WI38 (cell line): ENCODE measurements around the gene TUBB3.
"Not testable (repeated sequence)": the region's sequence is repeated elsewhere in the genome, so short reads cannot be mapped to it uniquely, and the experiment has no call there.

Experiments
- H3K4me3 ChIP-seq: 2 replicates; pipeline ENCODE4 v1.5.1; 2011; ENCODE audit warnings: low read depth, mild to moderate bottlenecking, control low read depth, low read length
- TF ChIP-seq, protein P1 (sequence below): IDR thresholded peaks from 2 replicates; pipeline ENCODE4 v1.5.1; 2012; ENCODE audit warnings: low read depth, mild to moderate bottlenecking, control low read depth, low read length

Gene TUBB3

DNA sequence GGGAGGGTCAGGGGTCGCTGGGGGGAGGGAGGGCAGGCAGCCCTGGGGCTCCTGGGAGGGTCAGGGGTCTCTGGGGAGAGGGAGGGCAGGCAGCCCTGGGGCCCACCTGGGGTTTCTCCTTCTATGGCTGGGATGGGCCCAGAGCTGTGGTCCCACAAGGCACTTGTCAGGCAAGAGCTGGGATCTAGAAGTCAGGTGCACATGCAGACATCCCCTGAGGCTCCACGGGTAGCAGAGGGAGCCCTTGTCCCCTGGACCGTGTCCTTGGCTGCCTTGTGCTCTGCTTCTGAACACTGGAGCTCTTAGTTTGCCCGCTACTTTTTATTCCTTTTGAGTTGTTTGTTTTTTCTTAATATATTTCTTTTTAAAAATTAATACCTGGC lies 1.8 kb downstream of the TUBB3 start:
- TF ChIP-seq, protein P1, sequence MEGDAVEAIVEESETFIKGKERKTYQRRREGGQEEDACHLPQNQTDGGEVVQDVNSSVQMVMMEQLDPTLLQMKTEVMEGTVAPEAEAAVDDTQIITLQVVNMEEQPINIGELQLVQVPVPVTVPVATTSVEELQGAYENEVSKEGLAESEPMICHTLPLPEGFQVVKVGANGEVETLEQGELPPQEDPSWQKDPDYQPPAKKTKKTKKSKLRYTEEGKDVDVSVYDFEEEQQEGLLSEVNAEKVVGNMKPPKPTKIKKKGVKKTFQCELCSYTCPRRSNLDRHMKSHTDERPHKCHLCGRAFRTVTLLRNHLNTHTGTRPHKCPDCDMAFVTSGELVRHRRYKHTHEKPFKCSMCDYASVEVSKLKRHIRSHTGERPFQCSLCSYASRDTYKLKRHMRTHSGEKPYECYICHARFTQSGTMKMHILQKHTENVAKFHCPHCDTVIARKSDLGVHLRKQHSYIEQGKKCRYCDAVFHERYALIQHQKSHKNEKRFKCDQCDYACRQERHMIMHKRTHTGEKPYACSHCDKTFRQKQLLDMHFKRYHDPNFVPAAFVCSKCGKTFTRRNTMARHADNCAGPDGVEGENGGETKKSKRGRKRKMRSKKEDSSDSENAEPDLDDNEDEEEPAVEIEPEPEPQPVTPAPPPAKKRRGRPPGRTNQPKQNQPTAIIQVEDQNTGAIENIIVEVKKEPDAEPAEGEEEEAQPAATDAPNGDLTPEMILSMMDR: no peak
- peak overlapping the region; percentile 73 for H3K4me3 ChIP-seq

DNA sequence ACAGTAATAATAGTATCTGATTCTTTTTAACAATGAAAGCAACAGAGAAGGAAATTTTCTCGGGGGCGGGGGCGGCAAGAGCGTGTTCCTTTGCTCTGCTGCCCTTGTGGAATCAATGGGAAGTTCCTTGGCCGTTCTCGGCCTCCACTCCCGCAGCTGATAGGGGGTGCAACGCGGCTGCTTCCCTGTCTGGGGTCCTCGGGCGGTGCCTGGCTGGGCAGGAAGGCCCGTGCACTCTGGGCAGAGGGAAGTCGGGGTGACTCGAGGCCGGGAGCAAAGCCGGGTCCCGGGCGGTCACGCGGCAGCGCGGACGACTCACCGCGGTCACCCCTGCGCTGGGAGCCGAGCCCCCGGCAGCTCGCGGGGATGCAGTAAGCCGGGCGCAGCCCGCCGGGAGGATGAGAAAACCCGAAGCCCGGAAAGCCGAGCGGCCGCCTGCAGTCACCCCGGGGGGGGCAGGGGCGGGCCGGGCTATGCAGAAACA lies 2.5 kb downstream of the TUBB3 start:
- peak overlapping the region; percentile 73 for H3K4me3 ChIP-seq
- TF ChIP-seq, protein P1: no peak

DNA sequence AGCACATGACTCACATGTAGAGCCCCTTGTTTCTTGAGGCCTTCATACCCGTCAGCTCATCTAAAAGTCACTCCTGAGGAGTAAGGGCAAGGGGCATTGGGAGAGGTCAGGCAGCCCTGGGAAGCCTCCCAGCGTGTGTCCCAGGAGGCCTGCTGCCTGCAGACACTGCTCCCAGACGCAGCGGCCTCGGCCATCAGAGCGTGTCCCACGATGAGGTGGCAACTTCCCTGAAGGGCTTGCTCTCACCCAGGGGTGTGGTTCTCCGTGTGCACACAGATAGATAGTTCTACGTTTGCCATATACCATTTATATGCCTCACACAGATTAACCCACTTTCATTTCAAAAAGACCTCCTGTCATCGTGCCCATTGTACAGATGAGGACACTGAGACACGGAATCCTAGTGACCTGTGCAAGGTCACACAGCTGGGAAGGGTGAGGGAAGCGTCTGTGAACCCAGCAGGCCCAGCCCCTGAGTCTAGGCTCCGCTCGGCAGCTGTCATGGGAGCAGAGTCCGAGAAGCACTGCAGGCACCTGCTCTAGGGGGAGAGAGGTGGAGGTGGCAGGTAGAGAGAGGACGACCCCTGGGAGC lies 8.3 kb downstream of the TUBB3 start:
- H3K4me3 ChIP-seq: no peak overlapping the region
- TF ChIP-seq, protein P1: no peak

DNA sequence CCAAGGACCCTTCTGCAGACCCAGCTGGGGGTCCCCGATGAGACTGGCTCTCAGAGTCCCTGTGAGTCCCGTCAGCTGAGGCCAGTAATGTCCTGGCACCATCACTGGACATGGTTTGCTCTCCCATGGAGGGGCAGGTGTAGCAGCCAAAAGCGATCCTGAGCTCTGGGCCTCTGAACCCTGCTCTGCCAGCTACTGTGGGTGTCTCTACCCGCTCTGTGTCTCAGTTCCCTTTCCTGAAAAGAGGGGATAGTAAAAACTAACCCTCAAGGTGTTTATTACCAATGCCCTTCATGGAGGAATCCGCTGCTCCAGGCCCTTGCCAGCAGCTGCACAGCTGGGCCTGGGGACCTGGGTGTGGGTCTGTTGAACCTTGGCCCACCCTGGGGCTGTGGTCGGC lies 8.8 kb downstream of the TUBB3 start:
- TF ChIP-seq, protein P1: no peak
- H3K4me3 ChIP-seq: no peak overlapping the region

DNA sequence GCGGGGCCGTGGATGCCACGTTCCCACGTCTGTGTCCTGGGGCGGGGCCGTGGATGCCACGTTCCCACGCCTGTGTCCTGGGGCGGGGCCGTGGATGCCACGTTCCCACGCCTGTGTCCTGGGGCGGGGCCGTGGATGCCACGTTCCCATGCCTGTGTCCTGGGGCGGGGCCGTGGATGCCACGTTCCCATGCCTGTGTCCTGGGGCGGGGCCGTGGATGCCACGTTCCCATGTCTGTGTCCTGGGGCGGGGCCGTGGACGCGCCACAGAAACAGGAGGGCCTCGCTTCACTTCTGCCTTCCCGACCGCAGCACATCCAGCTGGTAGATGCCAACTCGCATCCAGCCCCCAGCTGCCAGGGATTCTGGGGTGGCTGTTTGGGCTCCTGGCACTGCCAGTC lies 10.9 kb downstream of the TUBB3 start:
- H3K4me3 ChIP-seq: not testable (repeated sequence)

DNA sequence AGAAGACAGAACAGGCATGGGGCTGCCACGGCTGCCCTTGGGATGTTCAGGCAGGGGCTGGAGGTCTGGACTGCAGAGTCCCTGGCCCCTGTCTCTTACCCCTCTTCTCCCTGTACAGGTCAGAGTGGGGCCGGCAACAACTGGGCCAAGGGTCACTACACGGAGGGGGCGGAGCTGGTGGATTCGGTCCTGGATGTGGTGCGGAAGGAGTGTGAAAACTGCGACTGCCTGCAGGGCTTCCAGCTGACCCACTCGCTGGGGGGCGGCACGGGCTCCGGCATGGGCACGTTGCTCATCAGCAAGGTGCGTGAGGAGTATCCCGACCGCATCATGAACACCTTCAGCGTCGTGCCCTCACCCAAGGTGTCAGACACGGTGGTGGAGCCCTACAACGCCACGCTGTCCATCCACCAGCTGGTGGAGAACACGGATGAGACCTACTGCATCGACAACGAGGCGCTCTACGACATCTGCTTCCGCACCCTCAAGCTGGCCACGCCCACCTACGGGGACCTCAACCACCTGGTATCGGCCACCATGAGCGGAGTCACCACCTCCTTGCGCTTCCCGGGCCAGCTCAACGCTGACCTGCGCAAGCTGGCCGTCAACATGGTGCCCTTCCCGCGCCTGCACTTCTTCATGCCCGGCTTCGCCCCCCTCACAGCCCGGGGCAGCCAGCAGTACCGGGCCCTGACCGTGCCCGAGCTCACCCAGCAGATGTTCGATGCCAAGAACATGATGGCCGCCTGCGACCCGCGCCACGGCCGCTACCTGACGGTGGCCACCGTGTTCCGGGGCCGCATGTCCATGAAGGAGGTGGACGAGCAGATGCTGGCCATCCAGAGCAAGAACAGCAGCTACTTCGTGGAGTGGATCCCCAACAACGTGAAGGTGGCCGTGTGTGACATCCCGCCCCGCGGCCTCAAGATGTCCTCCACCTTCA lies 11.7 kb downstream of the TUBB3 start:
- TF ChIP-seq, protein P1: no peak
- no peak overlapping the region for H3K4me3 ChIP-seq

DNA sequence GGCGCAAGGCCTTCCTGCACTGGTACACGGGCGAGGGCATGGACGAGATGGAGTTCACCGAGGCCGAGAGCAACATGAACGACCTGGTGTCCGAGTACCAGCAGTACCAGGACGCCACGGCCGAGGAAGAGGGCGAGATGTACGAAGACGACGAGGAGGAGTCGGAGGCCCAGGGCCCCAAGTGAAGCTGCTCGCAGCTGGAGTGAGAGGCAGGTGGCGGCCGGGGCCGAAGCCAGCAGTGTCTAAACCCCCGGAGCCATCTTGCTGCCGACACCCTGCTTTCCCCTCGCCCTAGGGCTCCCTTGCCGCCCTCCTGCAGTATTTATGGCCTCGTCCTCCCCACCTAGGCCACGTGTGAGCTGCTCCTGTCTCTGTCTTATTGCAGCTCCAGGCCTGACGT lies 12.5 kb downstream of the TUBB3 start:
- not testable (repeated sequence) for H3K4me3 ChIP-seq

DNA sequence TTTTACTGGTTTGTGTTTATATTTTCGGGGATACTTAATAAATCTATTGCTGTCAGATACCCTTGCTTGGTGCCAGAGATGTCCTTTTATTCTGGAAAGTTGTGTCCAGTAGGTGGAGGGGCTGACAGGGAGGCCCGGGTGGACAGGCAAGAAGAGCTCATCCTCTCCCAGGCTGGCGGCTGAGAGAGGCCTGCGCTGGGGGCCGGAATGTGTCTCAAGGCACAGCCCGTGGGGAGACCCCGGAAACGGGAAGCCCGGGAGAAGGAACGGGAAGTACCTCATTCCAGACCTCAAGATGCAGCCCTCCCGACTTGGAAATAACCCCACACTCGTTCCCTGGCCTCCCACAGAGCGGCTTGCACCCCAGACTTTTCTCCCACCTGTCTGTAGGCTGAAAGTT lies 12.9 kb downstream of the TUBB3 start:
- no peak overlapping the region for H3K4me3 ChIP-seq
- TF ChIP-seq, protein P1: no peak
